HepG2 (cell line): ENCODE results near the gene DNAJB2. TPM values are rescaled to one million over a fixed set of nuclear protein-coding genes. Genes with fewer than 3 reads are reported as not detected.

Source experiments
- ARID2 ChIP-seq: sonication (generic); formaldehyde crosslinking; IDR thresholded peaks from 2 replicates; pipeline ENCODE4 v1.8.1; 2022; ENCODE audit warnings: mild to moderate bottlenecking, missing genetic modification reagents, borderline replicate concordance
- BRD4 ChIP-seq: sonication (generic); formaldehyde crosslinking; IDR thresholded peaks from 2 replicates; pipeline ENCODE4 v1.4.0; 2020; ENCODE audit warnings: missing genetic modification reagents
- IKZF4 ChIP-seq: sonication (generic); formaldehyde crosslinking; IDR thresholded peaks from 2 replicates; pipeline ENCODE4 v1.5.1; 2020; ENCODE audit warnings: borderline replicate concordance, mild to moderate bottlenecking, low read depth, missing genetic modification reagents; ENCODE audit errors: not compliant biosample characterization
- KLF11 ChIP-seq: IDR thresholded peaks from 2 replicates; pipeline ENCODE4 v1.6.1; 2016; ENCODE audit warnings: missing compliant biosample characterization
- MAFG ChIP-seq: sonication (generic); formaldehyde crosslinking; IDR thresholded peaks from 2 replicates; pipeline ENCODE4 v1.5.1; 2020; ENCODE audit warnings: mild to moderate bottlenecking, missing genetic modification reagents
- PRMT3 ChIP-seq: sonication (generic); formaldehyde crosslinking; IDR thresholded peaks from 2 replicates; pipeline ENCODE4 v1.8.1; 2022; ENCODE audit warnings: low read depth, mild to moderate bottlenecking, moderate library complexity, missing genetic modification reagents, borderline replicate concordance
- RBM22 ChIP-seq: fragments of 200-400 bp; formaldehyde crosslinking; optimal IDR thresholded peaks from 2 replicates; pipeline ENCODE3; 2017; ENCODE audit warnings: mild to moderate bottlenecking, low read length, moderate library complexity
- REL ChIP-seq: sonication (generic); formaldehyde crosslinking; conservative IDR thresholded peaks from 2 replicates; pipeline ENCODE4 v1.8.0; 2022; ENCODE audit warnings: mild to moderate bottlenecking, missing genetic modification reagents, moderate library complexity
- SMC3 ChIP-seq: IDR thresholded peaks from 2 replicates; pipeline ENCODE4 v1.6.1; 2011; ENCODE audit warnings: low read length, improper control_type of control experiment
- XBP1 ChIP-seq: sonication (generic); formaldehyde crosslinking; IDR thresholded peaks from 2 replicates; pipeline ENCODE4 v1.5.0; 2020; ENCODE audit warnings: missing genetic modification reagents
- ZBTB3 ChIP-seq: sonication (generic); formaldehyde crosslinking; IDR thresholded peaks from 2 replicates; pipeline ENCODE4 v1.4.0; 2020; ENCODE audit warnings: low read depth, mild to moderate bottlenecking, moderate library complexity, missing genetic modification reagents, borderline replicate concordance
- ZNF709 ChIP-seq: sonication (generic); formaldehyde crosslinking; IDR thresholded peaks from 2 replicates; pipeline ENCODE4 v1.5.0; 2020; ENCODE audit warnings: mild to moderate bottlenecking, missing genetic modification reagents
- ZNF782 ChIP-seq: sonication (generic); formaldehyde crosslinking; IDR thresholded peaks from 2 replicates; pipeline ENCODE4 v1.4.0; 2020; ENCODE audit warnings: missing genetic modification reagents, mild to moderate bottlenecking, borderline replicate concordance
- polyA plus RNA-seq, 8 experiments: library from polyadenylated mRNA; depleted of rRNA in 3 of 8; stranded (reverse) in 7 of 8; unstranded in 1 of 8; fragments of >200 nt; fragmentation: Illumina TruSeq in 4 of 8; extraction: Trizol in 4 of 8; gene quantifications; 2 replicates each; pipeline versions ENCODE4 v1.2.1 to v1.2.3, GENCODE V29; 2011 to 2016; ENCODE audit warnings: low read depth in 4 of 8, missing spikeins in 1 of 8, mixed read lengths in 1 of 8; ENCODE audit not compliant: insufficient read depth in 1 of 8
- total RNA-seq, 5 experiments: library from RNA; depleted of rRNA; stranded (reverse); fragments of >200 nt; fragmentation: Illumina TruSeq; extraction: Trizol; gene quantifications; 2 replicates each; pipeline ENCODE4 v1.2.3, GENCODE V29; 2016; ENCODE audit warnings: low read depth in 1 of 5
- TF ChIP-seq, protein P1 (sequence below): sonication (generic); formaldehyde crosslinking; IDR thresholded peaks from 2 replicates; pipeline ENCODE4 v1.4.0; 2020; ENCODE audit warnings: missing genetic modification reagents; ENCODE audit errors: not compliant biosample characterization
- TF ChIP-seq, protein P2 (sequence below): sonication (generic); formaldehyde crosslinking; IDR thresholded peaks from 2 replicates; pipeline ENCODE4 v1.4.0; 2020; ENCODE audit warnings: missing genetic modification reagents
- TF ChIP-seq, protein P3 (sequence below): sonication (generic); formaldehyde crosslinking; IDR thresholded peaks from 2 replicates; pipeline ENCODE4 v1.5.0; 2020; ENCODE audit warnings: mild to moderate bottlenecking, missing genetic modification reagents
- TF ChIP-seq, protein P4 (sequence below): sonication (generic); formaldehyde crosslinking; IDR thresholded peaks from 2 replicates; pipeline ENCODE4 v1.8.1; 2022; ENCODE audit warnings: low read depth, mild to moderate bottlenecking, missing genetic modification reagents
- TF ChIP-seq, protein P5 (sequence below): sonication (generic); formaldehyde crosslinking; IDR thresholded peaks from 2 replicates; pipeline ENCODE4 v1.4.0; 2020; ENCODE audit warnings: missing genetic modification reagents

DNAJB2 gene
- total and polyA plus RNA-seq, 2 of the 13 experiments (the other 11 are each of a cell fraction or from before 2014, with no cell fraction given): 21.3 to 31.1 TPM

DNA sequence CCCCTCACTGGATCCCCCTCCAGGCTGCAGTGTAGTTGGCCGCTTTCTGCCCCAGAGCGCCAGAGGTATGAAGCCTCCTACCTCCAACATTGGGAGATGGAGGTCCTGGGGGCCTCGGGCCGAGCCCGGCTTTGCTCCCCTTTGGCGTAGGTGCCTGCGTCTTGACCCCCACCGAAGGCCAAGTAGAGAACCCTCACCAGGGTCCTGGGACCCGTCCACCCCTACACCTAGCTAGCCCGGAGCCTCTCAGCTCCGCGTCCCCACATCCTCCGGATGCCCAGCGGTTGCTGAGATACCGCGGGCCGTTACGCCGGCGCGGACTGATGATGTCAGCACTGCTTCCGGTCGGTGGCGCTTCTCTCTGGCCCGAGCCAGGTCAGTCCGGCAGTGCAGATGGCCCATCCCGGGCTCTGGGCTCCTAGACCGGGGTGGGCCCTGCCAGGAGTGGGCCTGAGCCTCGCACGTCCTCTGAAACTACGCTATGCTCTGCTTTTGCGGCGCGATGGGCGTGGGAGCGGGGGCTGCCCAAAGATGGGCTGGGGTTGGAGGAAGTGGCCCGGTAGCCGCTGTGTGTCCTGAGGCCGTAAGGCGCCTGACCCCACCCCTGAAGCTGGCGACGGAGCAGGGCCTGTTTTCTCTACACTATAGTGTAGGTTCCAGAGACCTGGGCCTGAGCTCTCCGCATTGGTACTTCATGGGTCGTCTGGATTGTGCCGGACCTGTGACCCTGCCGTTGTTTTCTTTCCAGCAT, 33.8 kb upstream of the DNAJB2 start, which contains the start of the genes GLB1L and STK16 (continued):
- TF ChIP-seq ZNF782 (peak; percentile 91), XBP1 (CRISPR knock-in tag) (peak; percentile 83), ZNF709 (CRISPR knock-in tag) (peak; percentile 91), REL (CRISPR knock-in tag) (no peak), PRMT3 (no peak), SMC3 (no peak), MAFG (CRISPR knock-in tag) (no peak), IKZF4 (CRISPR knock-in tag) (peak; percentile 94), RBM22 (no peak), BRD4 (CRISPR knock-in tag) (peak; percentile 97), ZBTB3 (CRISPR knock-in tag) (peak; percentile 100), KLF11 (CRISPR knock-in tag) (peak; percentile 88; the same call in 1 of the 2 replicates), ARID2 (CRISPR knock-in tag) (no peak)
- TF ChIP-seq, protein P1, sequence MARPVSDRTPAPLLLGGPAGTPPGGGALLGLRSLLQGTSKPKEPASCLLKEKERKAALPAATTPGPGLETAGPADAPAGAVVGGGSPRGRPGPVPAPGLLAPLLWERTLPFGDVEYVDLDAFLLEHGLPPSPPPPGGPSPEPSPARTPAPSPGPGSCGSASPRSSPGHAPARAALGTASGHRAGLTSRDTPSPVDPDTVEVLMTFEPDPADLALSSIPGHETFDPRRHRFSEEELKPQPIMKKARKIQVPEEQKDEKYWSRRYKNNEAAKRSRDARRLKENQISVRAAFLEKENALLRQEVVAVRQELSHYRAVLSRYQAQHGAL (CRISPR knock-in tag): no peak
- TF ChIP-seq, protein P2, sequence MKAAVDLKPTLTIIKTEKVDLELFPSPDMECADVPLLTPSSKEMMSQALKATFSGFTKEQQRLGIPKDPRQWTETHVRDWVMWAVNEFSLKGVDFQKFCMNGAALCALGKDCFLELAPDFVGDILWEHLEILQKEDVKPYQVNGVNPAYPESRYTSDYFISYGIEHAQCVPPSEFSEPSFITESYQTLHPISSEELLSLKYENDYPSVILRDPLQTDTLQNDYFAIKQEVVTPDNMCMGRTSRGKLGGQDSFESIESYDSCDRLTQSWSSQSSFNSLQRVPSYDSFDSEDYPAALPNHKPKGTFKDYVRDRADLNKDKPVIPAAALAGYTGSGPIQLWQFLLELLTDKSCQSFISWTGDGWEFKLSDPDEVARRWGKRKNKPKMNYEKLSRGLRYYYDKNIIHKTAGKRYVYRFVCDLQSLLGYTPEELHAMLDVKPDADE (CRISPR knock-in tag): 0 out of 2 replicates have a peak, but pooled peaks have one; percentile 67
- TF ChIP-seq, protein P3, sequence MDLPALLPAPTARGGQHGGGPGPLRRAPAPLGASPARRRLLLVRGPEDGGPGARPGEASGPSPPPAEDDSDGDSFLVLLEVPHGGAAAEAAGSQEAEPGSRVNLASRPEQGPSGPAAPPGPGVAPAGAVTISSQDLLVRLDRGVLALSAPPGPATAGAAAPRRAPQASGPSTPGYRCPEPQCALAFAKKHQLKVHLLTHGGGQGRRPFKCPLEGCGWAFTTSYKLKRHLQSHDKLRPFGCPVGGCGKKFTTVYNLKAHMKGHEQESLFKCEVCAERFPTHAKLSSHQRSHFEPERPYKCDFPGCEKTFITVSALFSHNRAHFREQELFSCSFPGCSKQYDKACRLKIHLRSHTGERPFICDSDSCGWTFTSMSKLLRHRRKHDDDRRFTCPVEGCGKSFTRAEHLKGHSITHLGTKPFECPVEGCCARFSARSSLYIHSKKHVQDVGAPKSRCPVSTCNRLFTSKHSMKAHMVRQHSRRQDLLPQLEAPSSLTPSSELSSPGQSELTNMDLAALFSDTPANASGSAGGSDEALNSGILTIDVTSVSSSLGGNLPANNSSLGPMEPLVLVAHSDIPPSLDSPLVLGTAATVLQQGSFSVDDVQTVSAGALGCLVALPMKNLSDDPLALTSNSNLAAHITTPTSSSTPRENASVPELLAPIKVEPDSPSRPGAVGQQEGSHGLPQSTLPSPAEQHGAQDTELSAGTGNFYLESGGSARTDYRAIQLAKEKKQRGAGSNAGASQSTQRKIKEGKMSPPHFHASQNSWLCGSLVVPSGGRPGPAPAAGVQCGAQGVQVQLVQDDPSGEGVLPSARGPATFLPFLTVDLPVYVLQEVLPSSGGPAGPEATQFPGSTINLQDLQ: peak; percentile 94
- TF ChIP-seq, protein P4, sequence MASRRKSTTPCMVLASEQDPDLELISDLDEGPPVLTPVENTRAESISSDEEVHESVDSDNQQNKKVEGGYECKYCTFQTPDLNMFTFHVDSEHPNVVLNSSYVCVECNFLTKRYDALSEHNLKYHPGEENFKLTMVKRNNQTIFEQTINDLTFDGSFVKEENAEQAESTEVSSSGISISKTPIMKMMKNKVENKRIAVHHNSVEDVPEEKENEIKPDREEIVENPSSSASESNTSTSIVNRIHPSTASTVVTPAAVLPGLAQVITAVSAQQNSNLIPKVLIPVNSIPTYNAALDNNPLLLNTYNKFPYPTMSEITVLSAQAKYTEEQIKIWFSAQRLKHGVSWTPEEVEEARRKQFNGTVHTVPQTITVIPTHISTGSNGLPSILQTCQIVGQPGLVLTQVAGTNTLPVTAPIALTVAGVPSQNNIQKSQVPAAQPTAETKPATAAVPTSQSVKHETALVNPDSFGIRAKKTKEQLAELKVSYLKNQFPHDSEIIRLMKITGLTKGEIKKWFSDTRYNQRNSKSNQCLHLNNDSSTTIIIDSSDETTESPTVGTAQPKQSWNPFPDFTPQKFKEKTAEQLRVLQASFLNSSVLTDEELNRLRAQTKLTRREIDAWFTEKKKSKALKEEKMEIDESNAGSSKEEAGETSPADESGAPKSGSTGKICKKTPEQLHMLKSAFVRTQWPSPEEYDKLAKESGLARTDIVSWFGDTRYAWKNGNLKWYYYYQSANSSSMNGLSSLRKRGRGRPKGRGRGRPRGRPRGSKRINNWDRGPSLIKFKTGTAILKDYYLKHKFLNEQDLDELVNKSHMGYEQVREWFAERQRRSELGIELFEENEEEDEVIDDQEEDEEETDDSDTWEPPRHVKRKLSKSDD (CRISPR knock-in tag): no peak; the same call in 1 of the 2 replicates
- TF ChIP-seq, protein P5, sequence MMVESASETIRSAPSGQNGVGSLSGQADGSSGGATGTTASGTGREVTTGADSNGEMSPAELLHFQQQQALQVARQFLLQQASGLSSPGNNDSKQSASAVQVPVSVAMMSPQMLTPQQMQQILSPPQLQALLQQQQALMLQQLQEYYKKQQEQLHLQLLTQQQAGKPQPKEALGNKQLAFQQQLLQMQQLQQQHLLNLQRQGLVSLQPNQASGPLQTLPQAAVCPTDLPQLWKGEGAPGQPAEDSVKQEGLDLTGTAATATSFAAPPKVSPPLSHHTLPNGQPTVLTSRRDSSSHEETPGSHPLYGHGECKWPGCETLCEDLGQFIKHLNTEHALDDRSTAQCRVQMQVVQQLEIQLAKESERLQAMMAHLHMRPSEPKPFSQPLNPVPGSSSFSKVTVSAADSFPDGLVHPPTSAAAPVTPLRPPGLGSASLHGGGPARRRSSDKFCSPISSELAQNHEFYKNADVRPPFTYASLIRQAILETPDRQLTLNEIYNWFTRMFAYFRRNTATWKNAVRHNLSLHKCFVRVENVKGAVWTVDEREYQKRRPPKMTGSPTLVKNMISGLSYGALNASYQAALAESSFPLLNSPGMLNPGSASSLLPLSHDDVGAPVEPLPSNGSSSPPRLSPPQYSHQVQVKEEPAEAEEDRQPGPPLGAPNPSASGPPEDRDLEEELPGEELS (CRISPR knock-in tag): peak; percentile 64; the same call in 1 of the 2 replicates
